CD4-positive, alpha-beta T cell treated with Interleukin-6 for 4 hours (primary cell): ENCODE results near the gene CD8A.
"Not testable (repeated sequence)": the region's sequence is repeated elsewhere in the genome, so short reads cannot be mapped to it uniquely, and the experiment has no call there.

Experiments used
- DNase-seq: peaks from one replicate; pipeline ENCODE4 v3.0.0-alpha.2; 2020; ENCODE audit warnings: mixed read lengths

CD8A gene

GRCh38 chr2:86775338-86775737 lies 15.4 kb downstream of the CD8A start:
- no peak for DNase-seq

- no peak for DNase-seq
Measured at GRCh38 chr2:86774862-86775261, 15.9 kb downstream of the CD8A start.

- no peak for DNase-seq
Measured at GRCh38 chr2:86772611-86773010, 18.1 kb downstream of the CD8A start.

GRCh38 chr2:86770816-86771301 lies 19.9 kb downstream of the CD8A start:
- no peak for DNase-seq

GRCh38 chr2:86769838-86770237 lies 20.9 kb downstream of the CD8A start:
- no peak for DNase-seq

- no peak for DNase-seq
Measured at GRCh38 chr2:86768189-86768949, 22.3 kb downstream of the CD8A start.

GRCh38 chr2:86765310-86765695 lies 25.4 kb downstream of the CD8A start:
- no peak for DNase-seq

GRCh38 chr2:86764661-86765309 lies 25.9 kb downstream of the CD8A start:
- peak; percentile 25 for DNase-seq

- no peak for DNase-seq
Measured at GRCh38 chr2:86760371-86760770, 30.3 kb downstream of the CD8A start.

GRCh38 chr2:86758405-86758804 lies 32.3 kb downstream of the CD8A start:
- DNase-seq: no peak

- DNase-seq: no peak
Measured at GRCh38 chr2:86753606-86754005, 37.1 kb downstream of the CD8A start.

- DNase-seq: no peak
Measured at GRCh38 chr2:86752934-86753333, 37.8 kb downstream of the CD8A start.

- no peak for DNase-seq
Measured at GRCh38 chr2:86751778-86752177, 38.9 kb downstream of the CD8A start.

- no peak for DNase-seq
Measured at GRCh38 chr2:86750240-86750839, 40.4 kb downstream of the CD8A start.

- no peak for DNase-seq
Measured at GRCh38 chr2:86747711-86748639, 42.7 kb downstream of the CD8A start.

- DNase-seq: no peak
Measured at GRCh38 chr2:86746939-86747338, 43.8 kb downstream of the CD8A start.

GRCh38 chr2:86744152-86744551 lies 46.6 kb downstream of the CD8A start:
- DNase-seq: no peak

- not testable (repeated sequence) for DNase-seq
Measured at GRCh38 chr2:86741889-86742498, 48.7 kb downstream of the CD8A start.

GRCh38 chr2:86739889-86740288 lies 50.8 kb downstream of the CD8A start:
- DNase-seq: not testable (repeated sequence)

GRCh38 chr2:86739485-86739884 lies 51.2 kb downstream of the CD8A start:
- not testable (repeated sequence) for DNase-seq

- not testable (repeated sequence) for DNase-seq
Measured at GRCh38 chr2:86734896-86735295, 55.8 kb downstream of the CD8A start.
